Activated CD4-positive, alpha-beta T cell treated with anti-CD3 and anti-CD28 coated beads, Interleukin-2, amount 50 U/mL, for 48 hours (primary cell): ENCODE data around the gene SLC13A4.
"Not testable (repeated sequence)": the region's sequence is repeated elsewhere in the genome, so short reads cannot be mapped to it uniquely, and the experiment has no call there.

Experiments
- DNase-seq, 2 experiments: peaks; one replicate each; pipeline ENCODE4 v3.0.0-alpha.2; 2020

Gene SLC13A4

DNA sequence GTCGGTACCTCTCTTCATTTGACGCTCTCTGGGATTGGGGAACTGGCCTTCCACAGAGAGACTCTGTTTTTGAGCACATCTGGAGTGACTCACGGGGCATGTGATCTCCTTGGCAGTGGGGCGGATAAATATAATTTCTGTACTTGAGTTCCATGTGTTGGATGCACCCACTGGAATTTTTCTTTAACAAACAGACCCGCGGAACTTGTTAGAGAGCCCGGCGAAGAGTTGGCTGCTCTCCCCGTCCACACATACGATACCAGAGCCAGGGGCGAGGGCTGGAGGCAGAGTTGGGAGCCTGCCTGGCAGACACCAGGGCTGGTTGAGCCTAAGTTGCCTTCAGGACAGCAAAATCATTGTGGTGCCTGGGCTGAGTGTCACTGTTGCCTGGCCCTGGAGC, 20.8 kb upstream of the SLC13A4 start, which contains the start of gene FAM180A:
FAM180A (minus strand) TSS at position 44 of the 400 bp plus-strand sequence. CDS start 233 bp downstream, outside the sequence.
- no peak for DNase-seq

DNA sequence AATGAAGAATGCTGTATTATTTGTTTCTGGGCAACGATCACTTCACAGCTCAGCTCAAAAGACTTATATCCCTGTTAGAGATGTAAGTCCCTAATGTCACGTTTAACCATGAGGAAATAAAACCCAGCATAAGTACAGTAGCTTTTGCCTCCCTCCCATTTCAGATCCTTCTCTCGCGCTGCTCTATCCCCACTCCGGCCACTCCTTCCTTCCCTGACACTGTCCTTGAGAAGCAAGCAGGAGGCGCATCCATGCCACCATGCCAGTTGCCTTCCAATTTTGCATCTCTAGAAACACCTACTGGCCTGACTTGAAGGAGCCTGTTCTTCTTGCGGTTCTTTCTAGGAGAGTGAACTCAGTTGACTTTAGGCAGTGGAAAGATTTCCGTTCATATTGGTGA, 19.4 kb upstream of the SLC13A4 start:
- no peak for DNase-seq

DNA sequence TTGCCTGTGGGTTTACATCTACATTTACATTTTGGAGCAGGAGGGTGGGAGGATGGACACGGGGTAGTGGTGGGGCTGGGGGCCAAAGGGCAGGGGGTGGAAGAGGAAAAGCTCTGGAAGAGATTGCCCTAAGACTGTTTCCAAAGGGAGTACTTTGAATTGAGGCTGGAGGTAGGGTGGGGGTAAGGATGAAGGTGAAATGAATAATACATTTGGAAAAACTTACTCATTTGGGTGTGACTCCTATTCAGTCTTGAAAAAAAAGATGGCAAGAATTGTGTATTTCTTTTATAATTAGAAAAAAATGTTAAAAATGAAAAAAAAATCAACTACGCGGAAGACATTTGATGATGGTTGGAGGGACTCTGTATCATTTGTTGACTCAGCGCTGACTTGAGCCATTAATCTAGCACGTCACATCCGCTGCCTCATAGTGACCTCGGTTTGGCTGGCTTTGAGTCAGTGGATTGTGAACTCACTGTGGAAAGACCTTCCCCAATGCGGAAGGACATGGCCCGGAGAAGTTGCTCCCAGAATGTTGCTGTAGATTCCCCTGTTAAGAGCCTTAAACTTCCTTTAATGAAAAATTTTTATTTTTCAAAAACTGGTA, 17.8 kb upstream of the SLC13A4 start:
- no peak for DNase-seq

DNA sequence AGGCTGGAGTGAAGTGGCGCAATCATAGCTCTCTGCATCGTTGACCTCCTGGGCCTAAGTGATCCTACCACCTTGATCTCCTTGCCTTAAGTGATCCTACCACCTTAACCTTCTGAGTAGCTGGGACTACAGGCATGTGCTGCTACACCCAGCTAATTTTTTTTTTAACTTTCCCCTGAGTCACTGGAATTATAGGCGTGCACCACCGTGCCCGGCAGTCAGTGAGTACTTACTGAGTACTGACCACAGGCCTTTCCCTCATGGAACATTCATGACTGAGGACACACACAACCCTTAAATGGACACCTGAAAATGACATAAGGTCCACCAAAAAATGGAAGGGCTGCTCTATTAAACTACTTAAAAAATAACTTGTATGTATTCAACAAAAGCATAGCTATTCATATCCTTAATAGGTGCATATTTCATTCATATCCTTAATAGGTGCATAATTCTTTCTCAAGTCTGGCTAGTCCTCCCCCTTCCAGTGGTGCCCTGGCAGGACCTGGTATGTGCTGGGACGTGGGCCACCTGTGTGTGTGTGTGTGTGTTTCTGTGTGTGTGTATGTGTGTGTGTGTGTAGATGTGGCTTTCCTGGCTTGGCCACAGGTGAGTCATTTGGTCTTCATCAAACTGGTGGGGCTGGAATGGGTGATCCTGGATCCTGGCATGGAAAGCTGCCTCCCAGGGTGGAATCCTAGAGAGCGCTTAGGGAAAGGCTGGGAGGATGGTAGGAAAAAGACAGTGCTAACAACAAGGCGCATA, 17.1 kb upstream of the SLC13A4 start:
- DNase-seq, result no peak

DNA sequence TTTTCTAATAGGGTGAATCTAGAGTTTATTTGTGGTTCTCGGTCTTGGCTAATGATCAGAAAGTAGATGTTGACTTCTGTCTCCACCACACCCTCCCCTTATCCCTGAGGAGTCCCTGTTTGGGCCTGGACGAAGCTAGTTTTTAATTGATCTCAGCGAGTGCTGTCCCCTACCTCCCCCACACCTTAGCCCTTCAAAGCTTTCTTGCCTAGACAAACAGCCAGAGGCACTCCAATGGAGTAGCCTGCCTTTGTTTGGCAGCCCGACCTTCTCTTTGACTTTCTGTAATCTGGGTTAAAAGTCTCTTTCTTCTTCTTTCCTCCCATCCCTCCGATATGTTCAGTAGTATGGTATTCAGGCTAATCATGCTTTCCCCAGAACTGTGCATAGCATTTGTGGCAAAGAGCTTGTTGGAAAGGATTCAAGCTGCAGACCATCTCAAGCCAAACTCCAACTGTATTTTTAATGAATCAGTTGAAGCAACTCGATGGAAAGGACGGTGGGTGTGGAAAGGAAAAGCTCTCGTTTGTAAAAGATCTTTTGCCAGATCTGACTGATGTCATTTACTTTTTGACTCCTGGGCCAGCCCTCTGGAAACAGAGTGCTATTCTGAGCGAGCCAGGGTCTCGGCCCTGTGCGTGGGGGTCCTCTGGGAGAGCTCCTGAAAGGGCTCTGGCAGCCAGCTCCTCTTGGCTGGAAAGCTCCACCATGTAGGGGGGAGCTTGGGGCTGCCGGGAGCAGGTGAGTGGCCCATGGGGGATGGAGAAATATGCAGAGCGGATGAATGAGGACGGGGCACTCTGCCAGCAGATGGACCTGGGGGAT, 16.1 kb upstream of the SLC13A4 start:
- DNase-seq, result no peak

DNA sequence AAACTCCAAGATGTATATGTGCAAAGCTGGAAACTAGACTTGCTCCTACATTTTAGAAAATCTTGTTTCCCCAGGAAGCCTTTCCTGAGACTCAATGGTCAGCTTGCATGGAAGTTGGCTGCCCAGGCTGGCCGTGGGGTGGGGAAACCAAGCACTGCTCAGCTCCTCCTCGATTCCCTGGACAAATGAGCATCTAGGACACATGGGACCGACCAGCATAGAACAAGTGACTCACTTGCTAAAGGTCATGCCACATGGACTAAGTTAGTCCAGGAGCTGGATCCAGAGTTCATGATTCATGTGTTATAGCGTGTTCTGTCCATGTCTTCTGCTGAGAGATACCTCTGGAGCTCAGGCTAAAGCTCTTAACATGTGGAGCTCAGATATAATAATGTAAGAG, 14.4 kb upstream of the SLC13A4 start:
- no peak for DNase-seq

DNA sequence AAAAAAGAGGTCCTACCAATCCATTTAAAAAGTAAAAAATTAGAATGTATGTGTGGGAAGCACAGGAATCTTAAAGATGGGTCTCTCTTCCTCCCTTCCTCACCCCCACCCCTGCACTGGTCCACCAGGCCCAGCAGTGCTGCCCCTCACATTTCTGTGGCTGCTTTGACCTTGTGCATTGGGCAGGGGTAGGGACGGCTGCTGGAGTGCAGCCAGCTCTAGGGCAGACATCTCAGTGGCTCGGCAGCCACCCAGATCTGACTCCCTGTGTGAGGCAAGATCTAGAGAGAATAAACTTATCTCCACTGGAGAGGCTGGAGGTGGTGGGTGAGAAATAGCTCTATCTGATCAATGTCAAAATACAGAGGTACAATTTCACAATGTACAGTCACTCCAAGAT, 13.9 kb upstream of the SLC13A4 start:
- no peak for DNase-seq

DNA sequence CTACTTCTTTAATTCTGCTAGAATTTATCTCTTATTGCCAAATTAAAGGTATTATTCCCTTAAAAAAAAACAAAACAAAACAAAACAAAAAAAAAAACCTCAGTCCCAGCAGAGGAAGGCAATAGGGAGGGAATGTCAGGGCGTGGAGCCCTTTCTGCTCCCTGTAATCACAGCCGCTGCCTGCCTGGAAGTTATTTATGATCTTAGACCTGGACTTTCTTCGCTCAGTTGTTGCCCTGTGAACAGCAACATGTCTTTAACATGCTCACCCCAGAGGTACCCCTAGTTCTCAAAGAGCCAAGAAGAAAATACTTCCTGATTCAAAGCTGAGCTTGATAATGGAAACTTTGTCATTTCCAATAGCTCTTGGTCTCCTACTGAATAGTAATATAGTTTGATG, 12.9 kb upstream of the SLC13A4 start:
- DNase-seq, result no peak

DNA sequence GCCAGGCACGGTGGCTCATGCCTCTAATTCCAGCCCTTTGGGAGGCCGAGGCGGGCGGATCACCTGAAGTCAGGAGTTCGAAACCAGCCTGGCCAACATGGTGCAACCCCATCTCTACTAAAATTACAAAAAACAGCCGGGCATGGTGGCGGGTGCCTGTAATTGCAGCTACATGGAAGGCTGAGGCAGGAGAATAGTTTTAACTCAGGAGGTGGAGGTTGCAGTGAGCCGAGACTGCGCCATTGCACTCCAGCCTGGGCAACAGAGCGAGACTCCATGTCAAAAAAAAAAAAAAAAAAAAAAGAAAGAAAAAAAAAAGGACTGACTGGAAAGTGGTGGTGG, 9.3 kb upstream of the SLC13A4 start:
- DNase-seq, result not testable (repeated sequence)

DNA sequence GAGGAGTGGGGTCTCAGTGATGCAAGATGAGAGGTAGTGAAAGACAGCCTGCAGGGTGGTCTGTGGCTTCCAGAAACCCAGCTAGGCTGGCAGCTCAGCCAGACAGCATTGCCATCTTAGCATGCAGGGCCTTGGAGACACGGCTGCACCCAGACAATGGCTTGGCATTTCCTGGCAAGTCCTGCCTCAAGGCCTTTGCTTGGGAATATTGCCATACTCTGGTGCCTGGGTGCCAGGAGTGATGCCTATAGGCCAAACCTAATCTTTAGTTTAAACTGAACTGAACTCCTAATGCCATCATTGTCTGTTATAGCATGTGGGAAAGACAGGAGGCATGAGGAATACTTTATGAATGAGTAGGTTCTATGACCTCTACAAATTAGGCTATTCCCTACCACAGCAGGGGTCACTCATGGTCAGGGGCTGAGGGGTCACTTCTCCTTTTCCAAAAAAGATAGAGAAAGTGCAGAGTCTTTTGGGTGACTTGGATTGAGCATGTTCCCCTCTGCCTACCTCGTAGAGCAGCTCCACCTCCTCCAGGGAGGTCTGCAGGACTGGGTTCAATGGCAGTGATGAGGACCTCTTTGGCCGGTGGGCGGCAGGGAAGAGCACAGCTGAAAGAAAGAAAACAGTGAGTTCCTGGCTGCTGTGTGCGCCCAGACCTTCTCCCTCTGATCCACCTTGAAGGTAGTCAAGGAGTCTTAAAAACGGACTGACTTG, 8.8 kb upstream of the SLC13A4 start:
- DNase-seq, result no peak

DNA sequence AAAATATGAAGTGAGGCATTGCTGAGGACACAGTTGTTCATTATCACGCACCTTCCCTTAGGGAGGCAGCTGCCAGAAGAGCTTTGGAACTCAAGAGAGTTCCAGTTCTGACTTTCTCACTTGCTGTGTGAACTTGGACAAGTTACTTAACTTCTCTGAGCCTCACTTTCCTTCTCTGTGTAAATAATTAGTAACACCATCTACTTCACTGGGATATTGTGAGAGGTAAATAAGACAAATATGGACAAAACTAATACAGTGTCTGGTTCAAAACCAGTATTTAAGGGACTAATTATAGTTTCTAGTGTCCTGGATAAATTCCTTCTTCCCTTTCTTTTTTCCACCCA, 6.3 kb upstream of the SLC13A4 start:
- no peak for DNase-seq

DNA sequence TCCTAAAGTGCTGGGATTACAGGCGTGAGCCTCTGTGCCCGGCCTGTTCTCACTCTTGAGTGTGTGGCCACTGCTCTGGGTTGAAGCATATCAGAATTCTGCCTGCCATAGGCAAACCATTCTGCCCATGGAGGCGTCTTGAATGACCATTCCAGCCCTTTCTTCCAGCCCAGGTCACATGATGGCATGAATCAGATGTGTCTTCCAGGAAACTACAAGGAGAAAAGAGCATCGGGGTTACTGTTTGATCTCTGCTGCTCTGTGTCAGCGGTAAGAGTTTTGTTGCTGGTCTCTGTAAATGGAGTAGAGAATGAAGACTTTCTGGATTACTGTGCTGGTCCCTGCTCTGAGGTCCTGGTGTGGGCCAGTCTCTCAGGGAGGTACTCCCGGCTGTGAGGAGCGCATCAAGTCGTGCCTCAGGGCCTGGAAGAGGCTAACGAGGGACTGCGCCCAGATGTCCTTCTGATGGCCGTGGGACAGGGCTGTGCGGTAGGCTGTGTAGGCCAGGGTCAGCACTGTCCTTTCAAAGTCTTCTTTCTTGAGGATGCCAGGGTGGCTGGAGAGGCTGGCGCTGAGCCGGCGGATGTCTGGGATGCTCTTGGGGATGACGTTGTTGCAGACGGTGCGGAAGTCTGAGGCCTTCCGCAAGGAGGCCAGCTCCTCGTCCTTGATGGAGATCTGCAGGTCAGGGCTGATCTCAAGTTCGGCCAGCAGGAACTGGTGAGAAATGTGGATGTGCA, 5.8 kb upstream of the SLC13A4 start:
- DNase-seq, result no peak

DNA sequence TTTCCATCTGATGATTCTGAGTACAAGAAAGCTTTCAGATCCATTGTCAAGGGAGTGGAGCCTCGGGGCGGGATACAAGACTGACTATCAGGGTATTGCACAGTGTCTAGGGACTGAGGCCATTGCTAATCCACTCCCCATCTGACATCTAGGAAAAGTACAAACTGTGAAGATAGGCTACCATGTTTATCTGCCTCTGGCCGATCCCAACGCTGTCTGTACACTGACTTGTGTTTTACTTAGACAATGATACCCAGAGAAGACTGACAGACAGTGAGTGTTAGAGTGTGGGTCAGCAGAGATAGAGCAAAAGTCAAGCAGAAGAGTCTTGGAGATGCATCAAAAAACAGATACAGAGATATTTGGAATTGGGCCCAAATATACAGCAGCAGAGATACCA, 3.1 kb upstream of the SLC13A4 start:
- no peak for DNase-seq

DNA sequence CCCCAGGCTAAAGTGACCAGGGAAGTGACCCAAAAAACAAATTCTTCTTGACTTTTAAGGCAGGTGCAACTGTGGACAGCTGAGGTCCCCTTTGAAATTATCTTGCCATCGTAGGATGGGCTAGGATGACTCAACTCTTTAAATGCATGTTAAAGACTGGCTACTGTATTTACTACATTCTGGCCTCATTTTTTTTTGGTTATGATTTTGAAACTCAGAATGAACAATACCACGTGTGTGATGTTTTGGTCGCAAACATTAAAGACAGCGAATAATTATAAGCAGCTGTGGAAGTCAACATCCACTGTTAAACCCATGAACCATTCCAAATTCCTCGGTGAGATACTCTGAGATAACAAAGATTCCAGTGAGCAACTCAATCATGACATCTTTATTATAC, 1.2 kb upstream of the SLC13A4 start:
- DNase-seq, result no peak

DNA sequence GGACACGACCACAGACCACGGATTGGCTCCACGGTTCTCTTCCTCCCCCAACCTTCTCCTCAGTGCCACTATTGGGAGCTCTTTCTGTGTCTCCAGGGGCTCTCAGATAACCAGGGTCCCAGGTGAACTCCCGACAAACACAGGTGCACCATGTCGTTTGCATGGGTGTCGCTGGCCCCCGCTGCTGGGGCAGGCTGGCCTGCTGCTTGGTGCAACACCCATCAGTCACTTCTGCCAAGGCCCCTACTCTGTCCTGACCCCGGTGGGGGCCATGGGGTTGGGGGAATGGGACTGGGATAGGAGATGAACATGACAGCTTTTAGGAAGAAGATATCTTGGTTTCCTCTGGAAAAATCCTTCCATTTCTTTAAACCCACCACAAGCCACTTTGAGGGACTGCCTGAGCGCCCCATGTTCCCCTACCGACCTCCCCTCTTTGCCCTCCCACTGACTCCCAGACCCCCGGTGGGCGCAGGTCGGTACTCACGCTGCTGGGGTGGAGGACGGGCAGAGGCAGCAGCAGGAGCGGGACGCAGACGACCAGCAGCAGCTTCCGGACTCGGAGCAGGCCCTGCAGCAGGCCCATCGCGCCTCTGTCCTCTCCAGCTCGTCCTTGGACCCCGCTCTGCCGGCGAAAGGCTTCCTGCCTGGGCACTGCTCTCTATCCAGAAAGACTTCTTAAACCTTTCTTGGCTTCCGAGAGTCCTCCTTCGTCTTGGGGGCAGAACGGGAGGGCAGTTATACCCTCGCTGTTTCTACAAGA, 894 bp downstream of the SLC13A4 start:
- DNase-seq, result no peak

DNA sequence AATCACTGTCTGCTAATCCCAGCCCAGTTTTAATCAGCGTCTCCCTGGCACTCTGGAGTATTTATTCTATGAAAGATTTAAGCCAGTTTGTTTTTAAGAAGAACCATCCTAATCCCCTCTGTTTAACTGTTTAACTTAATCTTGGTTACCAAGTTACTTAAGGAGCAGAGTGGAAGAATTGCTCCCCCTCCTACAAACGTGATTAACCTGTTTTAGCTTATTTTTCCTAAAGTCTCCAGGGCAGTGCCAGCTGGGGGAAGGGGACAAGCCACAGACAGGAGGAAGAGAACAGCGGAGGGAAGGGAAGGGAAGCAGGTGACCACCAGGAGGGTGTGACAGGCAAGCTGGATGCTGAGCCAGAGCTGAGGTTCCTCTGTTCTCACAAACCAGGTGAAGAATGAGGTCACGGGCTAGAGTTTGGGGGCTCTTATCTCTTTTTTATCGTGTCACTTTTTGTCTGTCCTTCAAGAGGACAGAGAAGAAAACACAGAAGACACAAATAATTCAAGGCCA, 1.7 kb downstream of the SLC13A4 start:
- no peak for DNase-seq

DNA sequence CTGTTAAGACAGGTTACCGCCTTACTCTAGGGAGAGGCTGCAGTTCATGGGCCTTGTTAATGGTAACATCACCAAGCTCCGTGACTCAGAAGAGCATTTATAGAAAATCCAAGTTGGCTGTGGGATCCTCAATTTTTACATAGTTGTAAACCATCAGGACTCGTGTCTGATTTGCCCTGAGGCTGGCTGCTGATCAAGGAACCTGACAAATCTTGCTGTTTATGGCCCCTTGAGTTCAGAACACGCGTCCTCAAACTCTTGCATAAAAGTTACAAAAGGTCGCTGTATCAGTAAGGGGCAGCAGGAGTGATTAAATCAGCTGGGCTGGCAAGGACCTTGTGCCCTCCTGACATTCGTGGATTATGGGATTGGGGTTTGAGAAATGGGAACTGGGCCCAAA, 4.6 kb downstream of the SLC13A4 start:
- no peak for DNase-seq

DNA sequence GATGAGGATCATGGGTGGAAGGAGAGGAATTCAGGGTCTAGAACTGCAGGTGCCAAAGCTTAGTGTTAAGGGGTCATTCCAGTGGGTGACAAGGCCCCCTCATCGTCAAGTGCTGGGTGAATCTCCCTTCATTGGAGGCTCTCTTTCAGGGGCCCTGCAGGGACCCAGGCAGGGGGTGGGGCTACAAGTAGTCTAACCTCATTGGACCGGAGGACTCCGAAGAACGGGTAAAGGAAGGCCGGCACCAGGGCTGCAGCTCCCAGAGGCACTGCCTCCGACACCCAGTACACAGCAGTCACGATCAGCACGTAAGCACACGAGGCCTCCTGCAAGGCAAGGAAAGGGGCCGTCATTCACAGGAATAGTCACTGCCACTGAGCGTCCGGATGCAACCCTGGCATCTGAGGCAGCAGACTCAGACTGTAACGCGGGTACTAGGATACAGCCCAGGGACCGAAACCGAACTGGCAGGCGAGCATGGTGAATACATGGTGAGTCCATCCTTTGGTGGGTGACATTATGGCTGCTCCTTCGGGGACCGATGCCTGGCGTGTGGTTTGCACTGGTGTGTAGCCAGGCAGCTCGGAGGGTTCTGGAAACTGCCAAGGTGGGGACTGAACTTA, 6.7 kb downstream of the SLC13A4 start:
- no peak for DNase-seq

DNA sequence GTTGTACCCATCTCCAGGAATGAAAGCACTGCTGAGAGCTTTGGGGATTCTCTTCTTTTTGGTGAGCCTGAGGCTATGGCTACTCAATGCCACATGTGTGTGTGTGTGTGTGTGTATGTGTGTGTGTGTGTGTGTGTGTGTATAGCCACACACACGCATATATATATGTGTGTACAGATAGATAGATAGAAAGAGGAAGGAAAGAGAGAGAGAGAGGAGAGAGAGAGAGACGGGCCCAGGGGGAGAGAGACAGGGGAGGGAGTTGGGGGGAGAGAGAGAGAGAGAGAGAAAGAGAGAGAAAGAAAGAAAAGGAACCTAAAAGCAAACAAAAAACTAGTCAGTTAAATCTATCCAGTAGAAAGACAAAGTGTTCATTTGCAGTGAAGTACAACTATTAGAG, 8.3 kb downstream of the SLC13A4 start:
- no peak for DNase-seq

DNA sequence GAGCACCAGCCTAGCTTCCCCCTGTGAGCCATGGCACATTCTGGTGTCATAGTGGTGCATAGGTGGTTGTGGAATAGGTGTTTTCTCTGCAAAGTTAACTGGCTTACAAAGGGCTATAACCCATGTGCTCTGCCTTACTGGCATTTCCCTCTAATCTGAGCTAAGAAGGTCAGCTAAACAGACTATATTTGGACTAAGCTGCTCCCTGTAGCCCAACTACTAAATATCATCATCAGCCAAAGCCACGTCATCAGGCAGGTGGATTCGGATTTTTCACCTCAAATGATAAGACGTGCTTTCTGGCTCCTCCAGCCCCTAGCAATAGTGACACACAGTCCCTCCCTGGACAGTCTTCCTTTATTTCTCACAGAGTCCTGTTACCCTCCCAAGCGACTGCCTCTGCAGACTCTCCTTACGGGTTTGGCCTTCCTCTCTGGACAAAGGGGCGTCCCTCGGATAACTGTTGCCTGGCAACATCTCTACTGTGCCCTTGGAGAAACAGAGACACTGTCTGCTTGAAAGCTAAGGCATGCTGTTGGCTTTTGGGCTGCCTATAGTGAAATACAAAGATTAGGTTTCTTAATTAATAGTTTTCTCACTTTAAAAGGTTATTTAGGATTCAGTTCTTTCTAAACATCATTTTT, 9.1 kb downstream of the SLC13A4 start:
- no peak for DNase-seq

DNA sequence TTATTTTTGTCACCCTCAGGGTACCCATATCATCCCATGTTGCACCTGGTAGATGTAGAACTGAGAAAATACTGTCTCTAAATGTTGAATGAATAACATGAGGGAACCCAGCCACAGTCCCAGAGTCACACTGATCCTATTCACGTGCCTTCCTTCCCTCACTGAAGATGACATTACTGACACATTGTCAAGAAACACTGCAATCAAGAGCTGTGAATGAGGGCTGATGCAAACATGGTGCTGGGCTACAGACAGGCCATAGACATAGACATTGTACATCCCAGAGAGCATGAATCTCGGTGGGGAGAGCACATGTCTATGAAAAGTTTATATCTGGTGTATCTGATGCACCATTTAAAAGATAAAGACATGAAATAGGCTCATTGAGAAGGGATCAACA, 9.8 kb downstream of the SLC13A4 start:
- no peak for DNase-seq
